HFF-Myc (cell line): ENCODE measurements around the gene GUCA2A.

Experiments used
- DNase-seq: peaks from one replicate; pipeline ENCODE4 v3.0.0-alpha.2; 2011; ENCODE audit warnings: low read depth; ENCODE audit errors: extremely low read depth
- H3K4me3 ChIP-seq: replicated peaks from 2 replicates; pipeline ENCODE4 v1.5.1; 2011; ENCODE audit warnings: low read depth, mild to moderate bottlenecking, control low read depth, low read length
- CTCF ChIP-seq: IDR thresholded peaks from 2 replicates; pipeline ENCODE4 v1.5.1; 2012; ENCODE audit warnings: mild to moderate bottlenecking, low read depth, low read length, control low read depth; ENCODE audit errors: missing control alignments

The GUCA2A gene

DNA sequence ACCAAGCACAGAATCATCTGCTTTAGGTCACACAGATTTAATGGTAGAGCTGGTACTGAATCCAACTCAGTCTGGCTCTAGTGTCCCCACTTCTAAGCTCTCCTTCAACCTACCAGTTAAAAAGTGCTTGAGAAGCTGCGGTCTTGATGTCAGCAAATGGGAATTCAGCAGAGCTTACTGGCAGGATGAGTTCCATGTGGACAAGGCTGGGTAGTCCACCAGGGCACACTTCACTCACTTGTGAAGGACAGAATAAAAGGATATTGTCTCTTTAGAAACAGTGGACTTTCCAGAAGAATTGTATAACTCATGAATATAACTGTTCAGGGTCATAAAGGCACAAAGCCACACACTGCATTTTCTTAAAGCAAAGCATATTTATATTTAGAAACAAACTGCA, 46.4 kb downstream of the GUCA2A start:
- no peak for TF ChIP-seq CTCF
- no peak overlapping the region for H3K4me3 ChIP-seq
- no peak for DNase-seq

GRCh38 chr1:42117214-42117613, 47.3 kb downstream of the GUCA2A start:
- TF ChIP-seq CTCF, result no peak
- no peak overlapping the region for H3K4me3 ChIP-seq
- no peak for DNase-seq

DNA sequence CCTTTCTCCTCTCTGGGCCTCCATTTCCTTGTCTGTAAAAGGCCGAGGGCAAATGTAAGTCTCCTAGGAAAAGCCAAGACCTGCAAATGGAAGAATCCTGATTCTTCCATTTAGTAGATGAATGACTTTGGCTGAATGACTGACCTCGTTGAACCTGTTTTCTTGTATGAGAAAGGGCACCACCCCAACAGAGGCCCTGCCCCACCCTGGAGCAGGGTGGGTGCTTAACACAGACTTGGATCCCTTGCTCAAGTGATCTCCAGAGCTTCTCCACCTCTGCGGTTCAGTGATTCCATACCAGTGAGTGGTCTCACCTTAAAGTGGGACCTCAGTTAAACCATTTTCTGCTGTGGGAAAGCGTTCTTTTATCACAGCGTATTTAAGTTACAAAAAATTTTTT, 50.3 kb downstream of the GUCA2A start:
- no peak for DNase-seq
- H3K4me3 ChIP-seq, result no peak overlapping the region
- no peak for TF ChIP-seq CTCF
